ENCODE data around the gene POU2F1. TPM values are rescaled to one million over a fixed set of nuclear protein-coding genes. Genes with fewer than 3 reads are reported as not detected.
"Not testable (repeated sequence)": the region's sequence is repeated elsewhere in the genome, so short reads cannot be mapped to it uniquely, and the experiment has no call there.

The POU2F1 gene
- total and polyA plus RNA-seq, 7 donors: 0.83 to 9.0 (median 6.3) TPM

DNA sequence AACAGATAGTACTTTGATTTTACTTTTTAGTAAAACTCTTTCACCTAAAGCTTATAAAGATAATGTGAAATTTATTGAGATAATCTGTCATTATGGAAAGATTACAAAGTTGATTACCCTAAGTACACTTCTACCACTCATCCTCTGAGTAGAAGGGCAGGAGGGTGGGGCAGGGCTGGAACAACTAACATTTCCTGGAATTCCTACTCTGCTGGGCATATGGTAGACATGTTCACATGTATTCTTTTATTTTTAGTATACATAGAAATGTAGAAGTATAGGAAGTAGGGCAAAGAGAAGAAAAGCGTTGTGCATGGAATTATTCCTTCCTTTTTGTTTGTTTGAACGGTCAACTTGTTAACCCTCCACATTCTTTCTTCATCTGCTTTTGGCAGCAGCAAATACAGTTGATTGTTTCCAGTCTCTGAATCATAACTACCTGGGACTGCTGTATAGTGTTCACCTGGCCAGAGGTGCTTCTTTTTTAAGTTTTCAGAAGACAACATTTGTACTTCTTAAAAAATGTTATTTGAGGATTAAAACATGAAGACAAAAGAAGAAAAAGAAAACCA is 85.1 kb downstream of the POU2F1 start:
- ATAC-seq (peak in 2 of 4 donors; percentile 55 to 74), DNase-seq (no peak)
- intact Hi-C loops (cut with DNase I): no loop called here
- TF ChIP-seq, protein P1, sequence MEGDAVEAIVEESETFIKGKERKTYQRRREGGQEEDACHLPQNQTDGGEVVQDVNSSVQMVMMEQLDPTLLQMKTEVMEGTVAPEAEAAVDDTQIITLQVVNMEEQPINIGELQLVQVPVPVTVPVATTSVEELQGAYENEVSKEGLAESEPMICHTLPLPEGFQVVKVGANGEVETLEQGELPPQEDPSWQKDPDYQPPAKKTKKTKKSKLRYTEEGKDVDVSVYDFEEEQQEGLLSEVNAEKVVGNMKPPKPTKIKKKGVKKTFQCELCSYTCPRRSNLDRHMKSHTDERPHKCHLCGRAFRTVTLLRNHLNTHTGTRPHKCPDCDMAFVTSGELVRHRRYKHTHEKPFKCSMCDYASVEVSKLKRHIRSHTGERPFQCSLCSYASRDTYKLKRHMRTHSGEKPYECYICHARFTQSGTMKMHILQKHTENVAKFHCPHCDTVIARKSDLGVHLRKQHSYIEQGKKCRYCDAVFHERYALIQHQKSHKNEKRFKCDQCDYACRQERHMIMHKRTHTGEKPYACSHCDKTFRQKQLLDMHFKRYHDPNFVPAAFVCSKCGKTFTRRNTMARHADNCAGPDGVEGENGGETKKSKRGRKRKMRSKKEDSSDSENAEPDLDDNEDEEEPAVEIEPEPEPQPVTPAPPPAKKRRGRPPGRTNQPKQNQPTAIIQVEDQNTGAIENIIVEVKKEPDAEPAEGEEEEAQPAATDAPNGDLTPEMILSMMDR (IDR thresholded peaks at IDR 0.05): no peak
- Histone ChIP-seq H3K9me3 (no peaks in the 10 kb centered on the region), H3K4me3 (no peak overlapping the region), H3K27ac (peak overlapping the region; percentile 24), H3K27me3 (ENCODE audit: insufficient read depth in 3 of 3, low read length in 2 of 3) (no peaks in the 10 kb centered on the region), H3K4me1 (peaks cover 12% of the 10 kb centered on the region), H3K36me3 (ENCODE audit: insufficient read depth in 1 of 2, low read depth in 1 of 2) (no peaks in the 10 kb centered on the region)
- 37 to 47% (median 41%) methylated on average over 2 of the region's 2 CpGs for WGBS, 3 donors

DNA sequence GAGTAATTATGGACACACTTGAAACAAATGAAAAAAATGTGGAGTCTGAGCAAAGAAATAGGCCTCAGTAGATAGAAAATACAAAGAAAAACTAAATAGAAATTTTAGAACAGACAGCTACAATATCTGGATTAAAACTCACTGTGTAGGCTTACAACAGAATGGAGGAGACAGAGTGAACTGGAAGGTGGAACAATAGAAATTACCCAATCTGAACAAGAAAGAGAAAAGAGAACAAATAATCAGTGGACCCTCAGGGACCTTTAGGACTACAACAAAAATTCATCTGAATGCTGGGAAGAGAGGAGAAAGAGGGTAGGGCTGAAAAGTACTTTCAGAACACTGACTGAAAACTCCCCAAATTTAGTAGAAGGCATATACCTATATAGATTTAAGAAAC is 90.0 kb downstream of the POU2F1 start:
- Histone ChIP-seq H3K27ac (no peak overlapping the region), H3K27me3 (ENCODE audit: insufficient read depth in 3 of 3, low read length in 2 of 3) (no peaks in the 10 kb centered on the region), H3K36me3 (ENCODE audit: insufficient read depth in 1 of 2, low read depth in 1 of 2) (no peaks in the 10 kb centered on the region), H3K9me3 (no peaks in the 10 kb centered on the region), H3K4me3 (no peak overlapping the region), H3K4me1 (peaks cover 2% of the 10 kb centered on the region)
- TF ChIP-seq, protein P1 (IDR thresholded peaks at IDR 0.05): no peak
- DNase-seq (no peak), ATAC-seq (no peak)
- intact Hi-C loops (cut with DNase I): no loop called here

DNA sequence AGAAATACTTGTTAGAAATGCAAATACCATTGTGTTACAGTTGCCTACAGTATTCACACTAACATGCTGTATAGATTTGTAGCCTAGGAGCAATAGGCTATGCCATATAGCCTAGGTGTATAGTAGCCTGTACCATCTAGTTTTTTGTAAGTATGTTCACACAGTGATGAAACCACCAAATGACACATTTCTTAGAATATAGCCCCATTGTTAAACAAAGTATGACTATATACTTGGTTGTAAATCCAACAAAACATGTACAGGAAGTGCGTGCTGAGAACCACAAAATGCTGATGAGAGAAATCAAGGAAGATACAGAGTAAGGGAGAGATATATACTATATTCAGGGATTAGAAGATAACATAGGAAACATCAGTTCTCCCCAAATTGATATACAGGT is 92.2 kb downstream of the POU2F1 start:
- WGBS, 3 donors: 94 to 95% (median 94%) methylated on average over 1 of the region's 1 CpG
- DNase-seq (no peak), ATAC-seq (no peak)
- TF ChIP-seq, protein P1 (IDR thresholded peaks at IDR 0.05): no peak
- no peaks in the 10 kb centered on the region for H3K36me3 ChIP-seq (ENCODE audit: insufficient read depth in 1 of 2, low read depth in 1 of 2)
- H3K9me3 ChIP-seq: peaks cover 8% of the 10 kb centered on the region
- no peaks in the 10 kb centered on the region for H3K27me3 ChIP-seq (ENCODE audit: insufficient read depth in 3 of 3, low read length in 2 of 3)
- intact Hi-C loops (cut with DNase I): no loop called here
- no peak overlapping the region for H3K27ac ChIP-seq
- H3K4me1 ChIP-seq: no peaks in the 10 kb centered on the region
- no peak overlapping the region for H3K4me3 ChIP-seq

DNA sequence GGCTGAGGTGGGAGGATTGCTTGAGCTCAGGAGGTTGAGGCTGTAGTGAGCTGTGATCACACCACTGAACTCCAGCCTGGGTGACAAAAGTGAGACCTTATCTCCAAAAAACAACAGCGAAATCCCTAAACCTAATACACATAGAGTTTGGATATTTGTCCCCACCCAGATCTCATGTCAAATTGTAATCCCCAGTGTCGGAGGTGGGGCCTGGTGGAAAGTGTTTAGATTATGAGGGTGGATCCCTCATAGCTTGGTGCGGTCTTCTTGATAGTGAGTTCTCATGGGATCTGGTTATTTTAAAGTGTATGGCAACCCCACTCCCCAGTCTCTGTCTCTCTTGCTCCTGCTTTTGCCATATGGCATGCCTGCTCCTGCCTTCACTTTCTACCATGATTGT is 94.0 kb downstream of the POU2F1 start:
- no peaks in the 10 kb centered on the region for H3K36me3 ChIP-seq (ENCODE audit: insufficient read depth in 1 of 2, low read depth in 1 of 2)
- no peaks in the 10 kb centered on the region for H3K27me3 ChIP-seq (ENCODE audit: insufficient read depth in 3 of 3, low read length in 2 of 3)
- 74 to 98% (median 98%) methylated on average over 3 of the region's 3 CpGs for whole genome bisulfite sequencing, 3 donors
- intact Hi-C loops (cut with DNase I): no loop called here
- peaks cover 11% of the 10 kb centered on the region for H3K9me3 ChIP-seq
- ATAC-seq (no peak), DNase-seq (no peak)
- H3K4me1 ChIP-seq: no peaks in the 10 kb centered on the region
- no peak overlapping the region for H3K4me3 ChIP-seq
- TF ChIP-seq, protein P1 (IDR thresholded peaks at IDR 0.05): no peak
- H3K27ac ChIP-seq: no peak overlapping the region

DNA sequence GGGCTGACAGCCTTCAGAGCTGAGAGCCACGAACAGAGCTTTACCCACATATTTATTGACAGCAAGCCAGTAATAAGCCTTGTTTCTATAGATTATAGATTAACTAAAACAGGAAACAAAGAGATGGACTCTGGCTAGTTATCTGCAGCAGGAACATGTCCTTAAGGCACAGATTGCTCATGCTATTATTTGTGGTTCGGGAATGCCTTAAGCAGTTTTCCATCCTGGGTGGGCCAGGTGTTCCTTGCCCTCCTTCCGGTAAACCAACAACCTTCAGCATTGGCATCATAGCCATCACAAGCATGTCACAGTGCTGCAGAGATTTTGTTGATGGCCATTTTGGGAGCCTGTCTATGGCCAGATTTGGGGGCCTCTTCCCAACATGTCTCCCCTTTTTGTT is 96.8 kb downstream of the POU2F1 start:
- ATAC-seq (no peak), DNase-seq (no peak)
- no peak overlapping the region for H3K27ac ChIP-seq
- H3K9me3 ChIP-seq: peaks cover 39% of the 10 kb centered on the region
- H3K36me3 ChIP-seq (ENCODE audit: insufficient read depth in 1 of 2, low read depth in 1 of 2): no peaks in the 10 kb centered on the region
- TF ChIP-seq, protein P1 (IDR thresholded peaks at IDR 0.05): no peak
- H3K4me3 ChIP-seq: no peak overlapping the region
- WGBS, 3 donors: 79 to 98% (median 98%) methylated on average over 3 of the region's 3 CpGs
- H3K4me1 ChIP-seq: no peaks in the 10 kb centered on the region
- no peaks in the 10 kb centered on the region for H3K27me3 ChIP-seq (ENCODE audit: insufficient read depth in 3 of 3, low read length in 2 of 3)
- intact Hi-C loops (cut with DNase I): no loop called here

DNA sequence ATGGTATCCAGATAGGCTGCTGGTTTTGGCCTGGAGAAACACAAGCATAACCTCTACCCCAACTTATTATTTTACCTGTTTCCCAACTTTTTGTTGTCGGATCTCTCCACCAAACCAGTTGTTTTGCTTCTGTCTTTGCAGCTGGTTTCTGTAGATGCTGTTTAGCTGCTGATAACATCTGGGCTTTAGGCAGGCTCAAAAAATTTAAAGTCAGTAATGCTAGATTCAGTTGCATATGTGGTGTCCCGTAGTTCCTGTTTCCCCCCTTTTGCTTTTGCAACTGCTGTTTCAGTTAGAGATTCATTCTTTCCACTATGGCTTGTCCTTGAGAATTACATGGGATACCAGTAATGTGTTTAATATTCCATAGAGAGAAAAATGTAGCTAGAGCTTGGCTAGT is 98.5 kb downstream of the POU2F1 start:
- H3K36me3 ChIP-seq (ENCODE audit: insufficient read depth in 1 of 2, low read depth in 1 of 2); intact Hi-C loops (cut with DNase I); H3K4me3 ChIP-seq; DNase-seq; H3K27me3 ChIP-seq (ENCODE audit: insufficient read depth in 3 of 3, low read length in 2 of 3); H3K4me1 ChIP-seq; H3K27ac ChIP-seq; ATAC-seq: not testable (repeated sequence)
- H3K9me3 ChIP-seq: peaks cover 56% of the 10 kb centered on the region
- 95 to 100% (median 98%) methylated on average over 2 of the region's 2 CpGs for WGBS, 3 donors
